ENCODE data around the gene SNRNP35.

DNA sequence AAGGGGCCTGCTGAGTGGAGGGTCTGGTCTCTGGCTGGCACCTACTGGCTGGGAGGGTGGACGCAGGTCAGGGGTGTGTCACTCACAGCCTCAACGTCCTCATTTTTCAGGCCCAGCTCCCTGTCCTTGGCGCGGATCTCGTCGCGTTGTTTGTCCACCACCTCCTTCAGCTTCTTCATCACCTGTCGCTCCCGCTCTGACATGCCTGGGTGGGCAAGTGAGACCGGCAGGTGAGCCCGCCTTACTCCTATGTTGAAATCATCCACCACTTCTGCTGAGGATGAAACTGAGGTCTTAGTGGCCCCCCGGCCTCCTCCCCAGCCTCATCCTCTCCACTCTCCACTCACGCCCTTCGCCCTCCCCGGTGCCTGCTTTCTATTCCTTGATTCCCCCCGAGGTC is 41.4 kb downstream of the SNRNP35 start:
- TF ChIP-seq EGR1 (IDR thresholded peaks at IDR 0.05; ENCODE audit: low read depth in 2 of 2) (no peak), GABPA (IDR thresholded peaks at IDR 0.05 in 1 of 2, conservative IDR thresholded peaks at IDR 0.05 in 1 of 2) (no peak), TAF1 (conservative IDR thresholded peaks at IDR 0.05) (no peak), JUND (IDR thresholded peaks at IDR 0.05) (no peak), RXRA (IDR thresholded peaks at IDR 0.05) (no peak), HNF4A (conservative IDR thresholded peaks at IDR 0.05) (no peak), FOXA1 (IDR thresholded peaks at IDR 0.05) (no peak), SP1 (IDR thresholded peaks at IDR 0.05) (no peak), YY1 (IDR thresholded peaks at IDR 0.05) (no peak)
- TF ChIP-seq, protein P1, sequence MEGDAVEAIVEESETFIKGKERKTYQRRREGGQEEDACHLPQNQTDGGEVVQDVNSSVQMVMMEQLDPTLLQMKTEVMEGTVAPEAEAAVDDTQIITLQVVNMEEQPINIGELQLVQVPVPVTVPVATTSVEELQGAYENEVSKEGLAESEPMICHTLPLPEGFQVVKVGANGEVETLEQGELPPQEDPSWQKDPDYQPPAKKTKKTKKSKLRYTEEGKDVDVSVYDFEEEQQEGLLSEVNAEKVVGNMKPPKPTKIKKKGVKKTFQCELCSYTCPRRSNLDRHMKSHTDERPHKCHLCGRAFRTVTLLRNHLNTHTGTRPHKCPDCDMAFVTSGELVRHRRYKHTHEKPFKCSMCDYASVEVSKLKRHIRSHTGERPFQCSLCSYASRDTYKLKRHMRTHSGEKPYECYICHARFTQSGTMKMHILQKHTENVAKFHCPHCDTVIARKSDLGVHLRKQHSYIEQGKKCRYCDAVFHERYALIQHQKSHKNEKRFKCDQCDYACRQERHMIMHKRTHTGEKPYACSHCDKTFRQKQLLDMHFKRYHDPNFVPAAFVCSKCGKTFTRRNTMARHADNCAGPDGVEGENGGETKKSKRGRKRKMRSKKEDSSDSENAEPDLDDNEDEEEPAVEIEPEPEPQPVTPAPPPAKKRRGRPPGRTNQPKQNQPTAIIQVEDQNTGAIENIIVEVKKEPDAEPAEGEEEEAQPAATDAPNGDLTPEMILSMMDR (IDR thresholded peaks at IDR 0.05; ENCODE audit: low read depth, low read length, missing input control), result no peak
- TF ChIP-seq, protein P2, sequence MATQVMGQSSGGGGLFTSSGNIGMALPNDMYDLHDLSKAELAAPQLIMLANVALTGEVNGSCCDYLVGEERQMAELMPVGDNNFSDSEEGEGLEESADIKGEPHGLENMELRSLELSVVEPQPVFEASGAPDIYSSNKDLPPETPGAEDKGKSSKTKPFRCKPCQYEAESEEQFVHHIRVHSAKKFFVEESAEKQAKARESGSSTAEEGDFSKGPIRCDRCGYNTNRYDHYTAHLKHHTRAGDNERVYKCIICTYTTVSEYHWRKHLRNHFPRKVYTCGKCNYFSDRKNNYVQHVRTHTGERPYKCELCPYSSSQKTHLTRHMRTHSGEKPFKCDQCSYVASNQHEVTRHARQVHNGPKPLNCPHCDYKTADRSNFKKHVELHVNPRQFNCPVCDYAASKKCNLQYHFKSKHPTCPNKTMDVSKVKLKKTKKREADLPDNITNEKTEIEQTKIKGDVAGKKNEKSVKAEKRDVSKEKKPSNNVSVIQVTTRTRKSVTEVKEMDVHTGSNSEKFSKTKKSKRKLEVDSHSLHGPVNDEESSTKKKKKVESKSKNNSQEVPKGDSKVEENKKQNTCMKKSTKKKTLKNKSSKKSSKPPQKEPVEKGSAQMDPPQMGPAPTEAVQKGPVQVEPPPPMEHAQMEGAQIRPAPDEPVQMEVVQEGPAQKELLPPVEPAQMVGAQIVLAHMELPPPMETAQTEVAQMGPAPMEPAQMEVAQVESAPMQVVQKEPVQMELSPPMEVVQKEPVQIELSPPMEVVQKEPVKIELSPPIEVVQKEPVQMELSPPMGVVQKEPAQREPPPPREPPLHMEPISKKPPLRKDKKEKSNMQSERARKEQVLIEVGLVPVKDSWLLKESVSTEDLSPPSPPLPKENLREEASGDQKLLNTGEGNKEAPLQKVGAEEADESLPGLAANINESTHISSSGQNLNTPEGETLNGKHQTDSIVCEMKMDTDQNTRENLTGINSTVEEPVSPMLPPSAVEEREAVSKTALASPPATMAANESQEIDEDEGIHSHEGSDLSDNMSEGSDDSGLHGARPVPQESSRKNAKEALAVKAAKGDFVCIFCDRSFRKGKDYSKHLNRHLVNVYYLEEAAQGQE (IDR thresholded peaks at IDR 0.05), result no peak
- TF ChIP-seq, protein P3, sequence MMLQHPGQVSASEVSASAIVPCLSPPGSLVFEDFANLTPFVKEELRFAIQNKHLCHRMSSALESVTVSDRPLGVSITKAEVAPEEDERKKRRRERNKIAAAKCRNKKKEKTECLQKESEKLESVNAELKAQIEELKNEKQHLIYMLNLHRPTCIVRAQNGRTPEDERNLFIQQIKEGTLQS (IDR thresholded peaks at IDR 0.05), result no peak
- TF ChIP-seq, protein P4, sequence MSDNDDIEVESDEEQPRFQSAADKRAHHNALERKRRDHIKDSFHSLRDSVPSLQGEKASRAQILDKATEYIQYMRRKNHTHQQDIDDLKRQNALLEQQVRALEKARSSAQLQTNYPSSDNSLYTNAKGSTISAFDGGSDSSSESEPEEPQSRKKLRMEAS (IDR thresholded peaks at IDR 0.05), result no peak
- TF ChIP-seq, protein P5, sequence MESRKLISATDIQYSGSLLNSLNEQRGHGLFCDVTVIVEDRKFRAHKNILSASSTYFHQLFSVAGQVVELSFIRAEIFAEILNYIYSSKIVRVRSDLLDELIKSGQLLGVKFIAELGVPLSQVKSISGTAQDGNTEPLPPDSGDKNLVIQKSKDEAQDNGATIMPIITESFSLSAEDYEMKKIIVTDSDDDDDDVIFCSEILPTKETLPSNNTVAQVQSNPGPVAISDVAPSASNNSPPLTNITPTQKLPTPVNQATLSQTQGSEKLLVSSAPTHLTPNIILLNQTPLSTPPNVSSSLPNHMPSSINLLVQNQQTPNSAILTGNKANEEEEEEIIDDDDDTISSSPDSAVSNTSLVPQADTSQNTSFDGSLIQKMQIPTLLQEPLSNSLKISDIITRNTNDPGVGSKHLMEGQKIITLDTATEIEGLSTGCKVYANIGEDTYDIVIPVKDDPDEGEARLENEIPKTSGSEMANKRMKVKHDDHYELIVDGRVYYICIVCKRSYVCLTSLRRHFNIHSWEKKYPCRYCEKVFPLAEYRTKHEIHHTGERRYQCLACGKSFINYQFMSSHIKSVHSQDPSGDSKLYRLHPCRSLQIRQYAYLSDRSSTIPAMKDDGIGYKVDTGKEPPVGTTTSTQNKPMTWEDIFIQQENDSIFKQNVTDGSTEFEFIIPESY (IDR thresholded peaks at IDR 0.05), result no peak
